Upper lobe of left lung (tissue), 6 donors: ENCODE data around the gene COBL. TPM values are rescaled to one million over a fixed set of nuclear protein-coding genes. Genes with fewer than 3 reads are reported as not detected.

Experiments used
- ATAC-seq, 2 donors: fragments of 200-7000 bp; cut with Tn5 transposase; one replicate each; pipeline ENCODE4 v1.9.1; 2022; ENCODE audit warnings: mild to moderate bottlenecking in 2 of 2, moderate library complexity in 2 of 2; ENCODE audit not compliant: low FRiP score in 2 of 2
- DNase-seq, 2 donors: peaks; one replicate each; pipeline ENCODE4 v3.0.0-alpha.2; 2019 to 2020
- H3K27ac ChIP-seq, 4 donors: fragments of 200-600 bp; sonication (generic); one replicate each; pipeline ENCODE4 v1.5.1; 2016 to 2019
- H3K27me3 ChIP-seq, 4 donors: fragments of 200-600 bp; sonication (generic); one replicate each; pipeline ENCODE4 v1.5.1; 2017 to 2019
- H3K36me3 ChIP-seq, 4 donors: fragments of 200-600 bp; sonication (generic); one replicate each; pipeline ENCODE4 v1.5.1; 2016 to 2019
- H3K4me1 ChIP-seq, 4 donors: fragments of 200-600 bp; sonication (generic); one replicate each; pipeline ENCODE4 v1.5.1; 2018 to 2019
- H3K4me3 ChIP-seq, 4 donors: fragments of 200-600 bp; sonication (generic); one replicate each; pipeline ENCODE4 v1.5.1; 2017 to 2019; ENCODE audit warnings: mild to moderate bottlenecking in 2 of 4, moderate library complexity in 1 of 4
- H3K9me3 ChIP-seq, 4 donors: fragments of 200-600 bp; sonication (generic); one replicate each; pipeline ENCODE4 v1.5.1; 2018 to 2019
- EP300 ChIP-seq, 4 donors: sonication (generic); formaldehyde crosslinking; IDR thresholded peaks; one replicate each; pipeline ENCODE4 v1.5.1; 2017; ENCODE audit warnings: antibody characterized with exemption in 4 of 4, control low read depth in 2 of 4
- POLR2A ChIP-seq, 4 donors: fragments of 450-650 bp; IDR thresholded peaks; one replicate each; pipeline ENCODE4 v1.5.1; 2016 to 2017; ENCODE audit warnings: antibody characterized with exemption in 4 of 4, mild to moderate bottlenecking in 2 of 4
- POLR2AphosphoS5 ChIP-seq, 2 donors: sonication (generic); formaldehyde crosslinking; IDR thresholded peaks; one replicate each; pipeline ENCODE4 v1.5.1; 2017; ENCODE audit warnings: antibody characterized with exemption in 2 of 2
- WGBS, 2 donors: methylation state at CpG; one replicate each; pipeline ENCODE4 v1.1.5; 2017 to 2018; 5-methylcytosine and 5-hydroxymethylcytosine counted together
- total RNA-seq, 6 donors: library from RNA; depleted of rRNA in 4 of 6; stranded (reverse); fragments of >200 nt in 4 of 6; gene quantifications; one replicate each; pipeline versions ENCODE4 v1.1.0 to v1.2.1, GENCODE V29; 2016 to 2021
- TF ChIP-seq, protein P1 (sequence below), 6 experiments: fragments of 450-650 bp in 4 of 6; fragments of 200-600 bp in 2 of 6; sonication (generic) in 2 of 6; IDR thresholded peaks; one replicate each; pipeline ENCODE4 v1.5.1; 2016 to 2019; ENCODE audit warnings: antibody characterized with exemption in 6 of 6
- donor health status: DM: no; HTN: no; CAD: no; lungs with moderate emphysema.
- donor health status: DM: no; HTN: yes; CAD: no; lungs with severe emphysema.

COBL gene
- total RNA-seq, 6 donors from 2014 or later = 27.0 to 54.7 (median 36.8) TPM

DNA sequence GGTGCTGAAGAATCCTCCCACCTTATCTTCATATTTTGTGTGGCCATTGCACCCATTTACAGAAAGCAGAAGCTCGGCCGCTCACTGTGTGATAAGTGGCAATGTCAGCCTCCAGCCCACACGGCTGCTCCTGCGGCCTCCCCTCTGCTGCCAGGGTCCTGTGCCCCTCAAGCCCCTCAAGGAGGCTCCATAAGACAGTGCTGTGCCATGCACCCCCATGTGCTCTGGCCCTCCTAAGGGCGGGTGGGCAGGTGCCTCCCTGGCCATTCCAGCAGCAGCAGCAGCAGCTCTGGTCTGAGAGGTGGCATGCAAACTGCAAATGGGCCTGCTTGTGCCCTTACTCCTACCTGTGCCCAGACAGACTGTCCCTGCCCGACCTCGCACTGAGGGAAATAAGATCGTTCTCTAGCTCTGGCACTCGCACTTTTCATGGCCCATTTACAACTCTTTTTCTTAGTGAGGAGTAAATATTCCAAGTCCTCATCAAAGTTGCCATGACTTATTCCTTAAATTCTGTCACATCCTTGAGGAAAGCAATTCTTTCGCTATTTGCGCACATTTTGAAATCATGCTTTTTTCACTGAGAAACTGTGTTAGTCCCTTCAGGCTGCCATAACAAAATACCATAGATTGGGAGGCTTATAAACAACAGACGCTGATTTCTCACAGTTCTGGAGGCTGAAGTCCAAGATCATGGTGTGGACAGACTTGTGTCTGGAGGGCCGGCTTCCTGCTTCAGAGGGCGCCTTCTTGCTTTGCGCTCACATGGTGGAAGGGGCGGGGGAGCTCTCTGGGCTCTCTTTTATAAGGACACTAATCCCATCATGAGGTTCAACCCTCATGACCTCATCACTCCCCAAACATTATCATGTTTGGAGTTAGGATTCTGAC, 187.8 kb downstream of the COBL start:
- H3K9me3 ChIP-seq = no peaks in the 10 kb centered on the region
- peaks cover 0 to 5% (median 0%) of the 10 kb centered on the region in 4 donors for H3K36me3 ChIP-seq
- H3K27me3 ChIP-seq = no peaks in the 10 kb centered on the region
- peaks cover 0 to 3% (median 3%) of the 10 kb centered on the region in 4 donors for H3K4me1 ChIP-seq
- H3K4me3 ChIP-seq = no peak overlapping the region
- DNase-seq (peak in 1 of 2 donors; percentile 51), ATAC-seq (no peak)
- TF ChIP-seq, protein P1, sequence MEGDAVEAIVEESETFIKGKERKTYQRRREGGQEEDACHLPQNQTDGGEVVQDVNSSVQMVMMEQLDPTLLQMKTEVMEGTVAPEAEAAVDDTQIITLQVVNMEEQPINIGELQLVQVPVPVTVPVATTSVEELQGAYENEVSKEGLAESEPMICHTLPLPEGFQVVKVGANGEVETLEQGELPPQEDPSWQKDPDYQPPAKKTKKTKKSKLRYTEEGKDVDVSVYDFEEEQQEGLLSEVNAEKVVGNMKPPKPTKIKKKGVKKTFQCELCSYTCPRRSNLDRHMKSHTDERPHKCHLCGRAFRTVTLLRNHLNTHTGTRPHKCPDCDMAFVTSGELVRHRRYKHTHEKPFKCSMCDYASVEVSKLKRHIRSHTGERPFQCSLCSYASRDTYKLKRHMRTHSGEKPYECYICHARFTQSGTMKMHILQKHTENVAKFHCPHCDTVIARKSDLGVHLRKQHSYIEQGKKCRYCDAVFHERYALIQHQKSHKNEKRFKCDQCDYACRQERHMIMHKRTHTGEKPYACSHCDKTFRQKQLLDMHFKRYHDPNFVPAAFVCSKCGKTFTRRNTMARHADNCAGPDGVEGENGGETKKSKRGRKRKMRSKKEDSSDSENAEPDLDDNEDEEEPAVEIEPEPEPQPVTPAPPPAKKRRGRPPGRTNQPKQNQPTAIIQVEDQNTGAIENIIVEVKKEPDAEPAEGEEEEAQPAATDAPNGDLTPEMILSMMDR (IDR thresholded peaks at IDR 0.05) = no peak
- no peak for TF ChIP-seq EP300 (IDR thresholded peaks at IDR 0.05)
- no peak for TF ChIP-seq POLR2A (IDR thresholded peaks at IDR 0.05)
- no peak for TF ChIP-seq POLR2AphosphoS5 (IDR thresholded peaks at IDR 0.05)
- H3K27ac ChIP-seq = no peak overlapping the region
- WGBS, 2 donors = 86 to 90% methylated on average over 15 to 16 of the region's 16 CpGs

DNA sequence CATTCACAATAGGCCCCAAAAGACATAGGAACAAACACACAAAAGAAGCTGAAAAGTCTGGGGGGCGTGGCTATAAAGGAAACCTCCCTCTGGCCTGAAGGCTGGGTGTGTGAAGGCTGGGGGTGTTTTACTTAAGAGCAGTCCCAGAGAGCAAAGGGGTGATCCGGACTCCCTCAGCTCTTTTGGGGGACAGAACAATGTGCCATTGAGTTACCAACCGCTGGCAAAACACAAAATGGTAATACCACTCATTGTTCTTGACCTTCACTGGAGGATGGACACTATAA, 189.0 kb downstream of the COBL start:
- Histone ChIP-seq H3K36me3 (no peaks in the 10 kb centered on the region), H3K9me3 (no peaks in the 10 kb centered on the region), H3K4me3 (no peak overlapping the region), H3K27ac (no peak overlapping the region), H3K27me3 (no peaks in the 10 kb centered on the region), H3K4me1 (peaks cover 1 to 12% (median 5%) of the 10 kb centered on the region in 4 donors)
- ATAC-seq (no peak), DNase-seq (no peak)
- TF ChIP-seq POLR2A (IDR thresholded peaks at IDR 0.05) = no peak
- 59 to 68% methylated on average over 3 of the region's 3 CpGs for WGBS, 2 donors

DNA sequence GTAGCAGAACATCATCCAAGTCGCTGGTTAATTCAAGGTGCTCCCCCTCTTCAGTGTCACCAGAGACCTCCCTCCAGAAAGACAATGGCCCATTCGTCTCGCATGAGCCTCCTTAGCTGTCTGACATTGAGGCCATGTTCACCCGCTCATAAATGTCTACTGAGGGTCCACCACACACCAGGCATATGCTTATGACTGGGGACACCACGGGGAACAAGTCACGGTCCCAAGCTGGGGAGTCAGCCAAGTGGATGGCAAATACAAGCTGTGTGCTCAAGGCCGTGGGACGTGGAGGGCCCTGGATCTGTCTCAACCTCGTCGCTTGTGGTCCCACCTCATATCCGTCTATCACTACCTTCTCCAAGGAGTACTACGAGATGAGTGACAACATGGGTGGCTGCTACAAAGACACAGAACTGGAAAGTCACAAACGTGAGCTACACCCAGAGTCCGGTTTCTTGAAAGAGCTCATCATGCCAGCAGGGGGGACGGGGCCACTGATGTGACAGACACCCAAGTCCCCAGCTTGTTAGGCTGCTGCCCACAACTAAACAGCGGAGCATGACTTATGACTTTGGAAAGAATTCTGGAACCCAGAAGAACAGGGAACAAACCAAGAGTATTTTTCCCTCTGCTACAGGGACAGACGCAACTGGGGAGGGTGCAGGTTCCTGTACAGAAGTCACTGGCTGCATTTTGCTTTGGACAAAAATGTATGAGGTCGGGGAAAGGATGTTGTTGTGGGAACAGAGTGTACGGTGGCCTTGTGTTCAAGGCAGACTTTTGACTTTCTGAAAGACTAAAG, 189.6 kb downstream of the COBL start:
- H3K27me3 ChIP-seq = no peaks in the 10 kb centered on the region
- H3K4me1 ChIP-seq = peaks cover 3 to 13% (median 9%) of the 10 kb centered on the region in 4 donors
- no peak for ATAC-seq
- H3K27ac ChIP-seq = no peak overlapping the region
- DNase-seq = no peak
- TF ChIP-seq, protein P1 (IDR thresholded peaks at IDR 0.05) = no peak
- TF ChIP-seq POLR2AphosphoS5 (IDR thresholded peaks at IDR 0.05) (no peak), POLR2A (IDR thresholded peaks at IDR 0.05) (no peak), EP300 (IDR thresholded peaks at IDR 0.05) (no peak)
- 89 to 90% methylated on average over 12 to 19 of the region's 19 CpGs for WGBS, 2 donors
- no peaks in the 10 kb centered on the region for H3K9me3 ChIP-seq
- H3K4me3 ChIP-seq = no peak overlapping the region
- H3K36me3 ChIP-seq = no peaks in the 10 kb centered on the region

DNA sequence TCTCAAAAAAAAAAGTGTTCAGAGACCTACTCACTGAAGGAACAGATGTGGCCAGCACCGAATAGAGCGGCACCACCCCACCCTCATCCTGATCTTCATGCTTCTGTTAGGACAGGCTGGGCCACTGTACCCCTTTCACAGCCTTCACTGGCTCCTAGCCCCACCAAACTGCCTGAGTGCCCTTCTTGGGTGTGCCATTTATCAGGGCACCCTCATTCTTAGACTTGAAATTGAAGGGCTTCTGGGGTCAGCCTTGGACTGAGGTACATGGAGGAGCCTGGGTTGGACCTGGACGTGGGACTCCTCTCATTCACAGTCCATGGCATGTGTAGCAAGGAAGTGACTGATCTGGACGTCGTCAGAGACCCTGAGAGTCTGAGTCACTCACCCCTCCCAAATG, 190.3 kb downstream of the COBL start:
- Histone ChIP-seq H3K36me3 (no peaks in the 10 kb centered on the region), H3K4me3 (no peak overlapping the region), H3K9me3 (no peaks in the 10 kb centered on the region), H3K27ac (no peak overlapping the region), H3K4me1 (peaks cover 3 to 14% (median 12%) of the 10 kb centered on the region in 4 donors), H3K27me3 (no peaks in the 10 kb centered on the region)
- no peak for TF ChIP-seq POLR2AphosphoS5 (IDR thresholded peaks at IDR 0.05)
- TF ChIP-seq, protein P1 (IDR thresholded peaks at IDR 0.05) = no peak
- TF ChIP-seq POLR2A (IDR thresholded peaks at IDR 0.05) = no peak
- TF ChIP-seq EP300 (IDR thresholded peaks at IDR 0.05) = no peak
- ATAC-seq = no peak
- 92 to 95% methylated on average over 4 to 5 of the region's 5 CpGs for WGBS, 2 donors
- no peak for DNase-seq

DNA sequence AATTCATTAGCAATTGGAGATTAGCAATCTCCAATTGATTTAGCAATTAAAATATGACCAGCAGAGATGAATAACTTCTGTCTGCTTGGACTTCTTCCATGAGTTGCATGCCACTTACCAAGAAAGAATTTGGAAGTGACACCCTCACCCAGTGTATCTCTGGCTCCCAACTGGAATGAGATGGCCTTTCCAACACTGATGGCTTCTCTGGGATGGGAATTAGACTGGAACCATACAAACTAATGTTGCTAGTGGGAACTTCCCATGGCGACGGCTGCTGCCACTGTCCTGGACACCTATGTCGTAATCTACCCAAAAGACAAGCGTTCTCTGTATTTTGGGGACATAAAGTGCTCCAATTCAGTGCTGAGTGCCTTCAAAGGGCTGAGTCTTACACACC, 192.3 kb downstream of the COBL start:
- Histone ChIP-seq H3K27me3 (no peaks in the 10 kb centered on the region), H3K27ac (no peak overlapping the region), H3K4me3 (no peak overlapping the region), H3K36me3 (no peaks in the 10 kb centered on the region), H3K4me1 (peaks cover 3 to 14% (median 11%) of the 10 kb centered on the region in 4 donors), H3K9me3 (no peaks in the 10 kb centered on the region)
- 66 to 69% methylated on average over 4 of the region's 4 CpGs for WGBS, 2 donors
- ATAC-seq (no peak), DNase-seq (no peak)
- no peak for TF ChIP-seq POLR2AphosphoS5 (IDR thresholded peaks at IDR 0.05)
- TF ChIP-seq, protein P1 (IDR thresholded peaks at IDR 0.05) = no peak
- no peak for TF ChIP-seq EP300 (IDR thresholded peaks at IDR 0.05)
- no peak for TF ChIP-seq POLR2A (IDR thresholded peaks at IDR 0.05)
